Fibroblast of gingiva (primary cell): Measurements from ENCODE around the gene MAMSTR.
"Not testable (repeated sequence)": the region's sequence is repeated elsewhere in the genome, so short reads cannot be mapped to it uniquely, and the experiment has no call there.

Experiments
- DNase-seq: peaks from one replicate; pipeline ENCODE4 v3.0.0-alpha.2; 2011; ENCODE audit warnings: low read depth

The MAMSTR gene

DNA sequence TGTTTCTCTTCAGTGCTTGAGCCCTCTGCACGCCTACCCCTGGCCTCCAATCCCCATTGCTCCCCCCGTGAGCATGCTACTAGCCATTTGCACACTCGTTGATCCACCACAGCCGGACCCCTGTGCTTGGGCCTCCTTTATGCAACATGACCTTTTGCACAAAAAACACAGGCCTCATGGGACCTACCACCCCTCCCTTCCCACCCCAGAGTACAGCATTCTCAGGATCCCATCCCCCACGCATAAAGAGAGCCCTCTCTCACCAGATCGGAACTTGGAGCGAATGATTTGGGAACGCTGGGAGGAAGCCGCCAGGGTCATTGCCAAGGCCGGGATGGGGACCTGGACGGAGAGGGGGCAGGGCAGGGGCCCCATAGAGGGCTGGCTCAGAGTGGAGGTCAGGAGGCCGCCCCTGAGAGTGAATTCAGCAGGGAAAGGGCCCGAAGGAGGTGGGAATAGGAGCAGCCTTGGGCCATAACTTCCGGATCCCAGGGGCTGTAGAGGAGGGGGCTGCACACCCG lies 754 bp downstream of the MAMSTR start:
- DNase-seq = no peak

DNA sequence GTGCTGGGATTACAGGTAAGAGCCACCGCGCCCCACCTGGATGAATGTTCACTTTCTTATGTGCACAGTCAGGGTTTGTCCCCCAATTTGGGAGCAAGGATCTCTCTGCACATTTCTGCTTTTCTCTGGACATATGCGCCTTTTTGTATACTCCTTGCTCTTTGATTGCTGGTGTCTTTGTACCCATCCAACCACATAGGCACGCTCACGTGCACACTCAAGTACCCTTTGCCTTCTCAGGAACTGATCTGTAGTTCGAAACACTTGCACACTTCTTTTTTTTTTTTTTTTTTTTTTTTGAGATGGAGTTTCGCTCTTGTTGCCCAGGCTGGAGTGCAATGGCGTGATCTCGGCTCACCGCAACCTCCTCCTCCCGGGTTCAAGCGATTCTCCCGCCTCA lies 1.4 kb downstream of the MAMSTR start:
- DNase-seq = not testable (repeated sequence)

- DNase-seq = peak; percentile 44
These were observed 2.8 kb downstream of the MAMSTR start for GRCh38 chr19:48716562-48717291.

GRCh38 chr19:48715681-48716171 lies 3.8 kb downstream of the MAMSTR start:
- no peak for DNase-seq

DNA sequence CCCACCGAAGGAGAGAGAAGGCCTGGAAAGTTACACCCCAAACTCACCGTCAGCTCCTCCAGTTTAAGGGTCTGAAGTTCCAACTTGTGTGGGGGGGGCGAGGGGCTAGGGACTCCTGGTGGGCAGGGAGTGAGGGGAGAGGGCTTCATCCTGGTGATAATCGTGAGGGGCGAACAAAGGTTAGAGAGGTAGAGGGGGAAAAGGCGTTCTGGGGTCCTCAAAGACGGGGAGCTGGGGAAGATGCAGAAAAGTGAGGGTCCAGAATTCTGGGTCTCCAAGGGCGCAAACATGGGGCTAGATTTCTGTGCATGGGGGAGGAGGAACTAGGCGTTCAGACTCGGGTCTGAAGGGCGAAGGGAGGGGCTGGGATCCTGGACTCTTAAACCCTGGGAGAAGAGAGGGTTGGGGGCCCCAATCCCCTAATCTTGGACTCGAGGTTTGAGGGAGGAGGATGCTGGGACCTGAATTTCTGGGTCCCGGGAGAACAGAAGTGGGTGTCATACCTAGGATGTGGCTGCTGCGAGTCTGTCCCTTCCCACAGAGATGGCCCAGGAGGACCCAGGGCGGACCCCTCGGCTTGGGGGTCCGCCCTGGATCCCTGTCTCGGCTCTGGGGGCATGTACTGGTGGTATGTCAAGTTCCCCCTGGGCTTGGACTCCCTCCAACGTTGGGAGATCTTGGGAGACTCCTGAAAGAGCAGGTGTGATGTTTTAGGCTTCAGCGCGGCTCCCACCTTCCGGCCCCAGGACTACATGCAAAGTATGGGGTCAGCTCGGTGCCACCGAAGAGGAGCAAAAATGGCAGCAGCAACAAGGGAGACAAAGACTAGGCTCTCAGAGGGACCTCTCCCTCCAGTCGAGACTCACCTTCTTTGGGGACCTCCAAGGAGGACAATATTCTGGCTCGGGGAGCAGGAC lies 4.5 kb downstream of the MAMSTR start:
- DNase-seq = no peak

- DNase-seq = peak; percentile 100
These were observed 5.4 kb downstream of the MAMSTR start for GRCh38 chr19:48713864-48714755.

DNA sequence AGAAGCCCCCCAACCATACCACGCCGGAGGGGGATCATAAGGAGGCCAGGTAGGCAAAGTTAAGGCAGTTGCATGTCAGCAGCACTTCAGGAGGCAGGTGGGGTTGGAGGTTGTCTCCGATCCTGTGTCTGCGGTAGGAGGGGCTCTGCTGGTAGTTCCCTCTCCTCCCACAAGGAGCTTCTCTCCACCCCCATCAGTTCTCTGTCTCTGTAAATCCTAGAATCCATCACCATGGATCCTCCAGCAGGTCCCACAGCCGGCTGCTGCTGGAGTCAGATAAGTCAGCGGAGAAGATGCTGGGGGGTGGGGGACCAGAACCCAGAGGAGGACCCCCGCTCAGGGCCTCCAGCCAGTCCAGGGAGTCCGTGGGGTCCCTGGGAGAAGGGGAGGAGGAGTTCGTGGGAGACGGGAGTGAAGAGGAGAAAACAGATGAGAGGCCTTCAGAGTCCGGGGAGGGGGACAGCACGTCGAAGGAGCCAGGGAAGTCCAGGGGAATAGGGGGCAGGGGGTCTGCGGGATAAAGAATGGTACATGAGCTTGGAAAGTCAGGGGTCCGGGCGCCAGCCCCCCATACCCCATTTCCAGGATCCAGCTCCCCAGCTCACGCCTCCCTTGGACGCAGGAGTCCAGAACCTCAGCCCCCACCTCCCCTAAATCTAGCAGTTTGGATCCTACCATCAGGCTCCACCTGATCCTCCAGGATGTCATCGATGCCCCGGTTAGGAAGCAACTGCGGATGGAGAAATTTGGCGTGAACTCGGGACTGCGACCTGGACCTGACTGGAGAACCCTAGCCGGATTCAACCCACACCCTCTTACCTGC lies 6.3 kb downstream of the MAMSTR start:
- DNase-seq = no peak

- DNase-seq = no peak
These were observed 8.3 kb downstream of the MAMSTR start for GRCh38 chr19:48711106-48711662.

DNA sequence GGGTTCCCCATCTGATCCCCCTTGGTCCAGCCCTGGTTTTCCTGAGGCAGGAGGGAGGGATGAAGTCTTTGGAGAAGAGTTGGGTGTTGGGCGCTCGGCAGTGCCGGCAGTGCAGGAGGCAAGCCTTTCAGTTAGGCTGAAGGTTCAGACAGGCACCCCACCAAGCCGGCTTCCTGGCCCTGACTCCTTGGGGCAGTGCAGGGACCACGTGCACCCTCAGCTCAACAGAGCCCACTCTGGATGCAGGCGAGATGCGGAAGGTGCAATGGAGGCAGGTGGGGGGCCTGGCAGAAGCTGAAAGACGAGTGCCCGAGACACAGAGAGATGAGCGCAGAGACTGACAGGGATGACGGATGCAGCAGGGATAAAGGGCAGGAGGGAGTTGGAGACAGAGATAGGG lies 11.1 kb downstream of the MAMSTR start:
- DNase-seq = no peak

GRCh38 chr19:48705431-48705830 lies 14.1 kb downstream of the MAMSTR start:
- no peak for DNase-seq

GRCh38 chr19:48703316-48703715 lies 16.2 kb downstream of the MAMSTR start:
- no peak for DNase-seq

DNA sequence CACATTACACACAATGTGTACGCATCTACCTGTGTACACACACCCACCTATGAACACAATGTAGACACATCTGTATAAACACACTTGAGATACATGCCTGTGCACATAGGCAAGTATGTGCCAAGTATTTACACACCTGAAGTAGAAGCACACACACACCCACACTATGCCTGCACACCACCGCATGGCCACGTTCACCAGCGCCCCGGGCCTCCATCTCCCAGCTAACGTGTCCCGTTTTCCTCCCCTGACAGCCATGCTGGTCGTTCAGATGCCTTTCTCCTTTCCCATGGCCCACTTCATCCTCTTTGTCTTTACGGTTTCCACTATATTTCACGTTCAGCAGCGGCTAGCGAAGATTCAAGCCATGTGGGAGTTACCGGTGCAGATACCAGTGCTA lies 16.8 kb downstream of the MAMSTR start:
- DNase-seq = no peak

DNA sequence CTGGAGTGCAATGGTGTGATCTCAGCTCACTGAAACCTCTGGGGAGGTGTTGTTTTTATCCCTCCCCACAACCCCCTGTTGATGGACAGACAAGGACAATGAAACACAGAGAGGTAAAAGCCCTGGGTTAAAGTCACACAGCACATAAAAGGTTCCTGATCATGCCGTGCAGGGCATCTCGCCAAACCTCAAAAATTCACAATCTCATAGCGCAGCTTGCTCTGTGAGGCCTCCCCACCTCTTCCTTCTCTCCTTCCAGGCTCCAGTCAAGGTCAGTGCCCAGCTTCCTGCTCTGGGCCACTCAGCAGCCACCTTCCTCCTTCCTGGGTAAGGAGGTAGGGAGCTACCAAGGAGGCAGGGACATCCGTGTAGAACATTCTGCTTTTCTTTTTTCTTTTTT lies 21.5 kb downstream of the MAMSTR start:
- peak; percentile 48 for DNase-seq

- no peak for DNase-seq
These were observed 23.0 kb downstream of the MAMSTR start for GRCh38 chr19:48696353-48697010.

DNA sequence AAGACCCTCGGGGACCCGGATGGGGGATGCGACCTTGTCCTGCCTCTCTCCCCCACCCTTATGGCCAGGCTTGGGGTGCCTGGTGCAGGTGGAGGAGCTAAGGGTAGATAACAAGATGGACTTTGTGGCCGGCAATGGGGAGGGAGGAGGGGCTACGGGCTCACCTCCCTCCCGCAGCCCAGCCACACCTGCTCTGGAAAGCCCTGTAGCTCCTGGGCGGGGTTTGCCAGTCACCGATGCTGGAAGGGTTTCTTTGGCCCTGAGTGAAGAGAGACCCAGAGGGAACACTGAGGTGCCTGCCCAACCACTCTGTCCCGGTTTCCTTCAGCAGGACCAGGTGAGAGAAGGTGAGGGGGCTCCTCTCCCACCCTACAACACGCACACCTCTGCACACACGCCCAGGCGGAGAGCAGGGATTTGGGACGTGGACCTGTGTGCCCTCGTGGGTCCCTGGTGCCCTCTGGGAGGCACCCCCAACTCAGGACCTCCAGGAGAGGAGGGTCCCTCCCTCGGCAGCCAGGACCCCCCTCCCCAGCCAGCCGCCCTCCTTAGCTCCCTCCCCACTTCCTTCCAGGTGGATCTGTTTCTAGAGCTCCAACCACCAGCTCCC lies 23.7 kb downstream of the MAMSTR start, which contains the start of gene FUT2:
FUT2 (plus strand) TSS at position 229 of the 610 bp plus-strand sequence. CDS start 6,986 bp downstream, outside the sequence.
- no peak for DNase-seq

- DNase-seq = not testable (repeated sequence)
These were observed 25.9 kb downstream of the MAMSTR start for GRCh38 chr19:48693629-48694028.

GRCh38 chr19:48689449-48689848 lies 30.1 kb downstream of the MAMSTR start:
- no peak for DNase-seq

- no peak for DNase-seq
These were observed 31.7 kb downstream of the MAMSTR start for GRCh38 chr19:48687776-48688175.

DNA sequence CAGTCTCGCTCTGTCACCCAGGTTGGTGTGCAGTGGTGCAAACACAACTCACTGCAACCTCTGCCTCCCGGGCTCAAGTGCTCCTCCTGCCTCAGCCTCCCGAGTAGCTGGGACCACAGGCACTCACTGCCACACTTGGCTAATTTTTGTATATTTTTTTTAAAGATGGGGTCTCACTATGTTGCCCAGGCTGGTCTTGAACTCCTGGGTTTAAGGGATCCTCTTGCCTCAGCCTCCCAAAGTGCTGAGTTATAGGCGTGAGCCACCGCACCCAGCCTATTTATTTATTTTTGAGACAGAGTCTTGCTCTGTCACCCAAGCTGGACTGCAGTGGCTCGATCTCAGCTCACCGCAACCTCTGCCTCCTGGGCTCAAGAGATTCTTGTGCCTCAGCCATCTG lies 32.9 kb downstream of the MAMSTR start:
- not testable (repeated sequence) for DNase-seq
